Upper lobe of right lung (tissue), 1 donor: Measurements from ENCODE around the gene FEM1B. TPM values are rescaled to one million over a fixed set of nuclear protein-coding genes. Genes with fewer than 3 reads are reported as not detected.

ENCODE experiments used
- ATAC-seq: fragments of 200-7000 bp; cut with Tn5 transposase; one replicate; pipeline ENCODE4 v1.9.1; 2020; ENCODE audit warnings: mild to moderate bottlenecking, moderate library complexity
- DNase-seq: peaks from one replicate; pipeline ENCODE4 v3.0.0-alpha.2; 2020
- H3K27ac ChIP-seq: fragments of 200-600 bp; one replicate; pipeline ENCODE4 v1.8.0; 2022
- H3K27me3 ChIP-seq: fragments of 200-600 bp; one replicate; pipeline ENCODE4 v1.8.0; 2022; ENCODE audit warnings: mild to moderate bottlenecking
- H3K36me3 ChIP-seq: fragments of 200-600 bp; one replicate; pipeline ENCODE4 v1.8.0; 2022
- H3K4me1 ChIP-seq: fragments of 200-600 bp; one replicate; pipeline ENCODE4 v1.8.0; 2022
- H3K4me3 ChIP-seq: fragments of 200-600 bp; one replicate; pipeline ENCODE4 v1.8.0; 2022; ENCODE audit warnings: mild to moderate bottlenecking
- H3K9me3 ChIP-seq: fragments of 200-600 bp; one replicate; pipeline ENCODE4 v1.8.0; 2022
- intact Hi-C: fragments of 100-400 bp; cut with DNase I; formaldehyde crosslinking; loops from one replicate; pipeline ENCODE4 v1.11.0; 2022
- total RNA-seq: library from RNA; stranded (reverse); fragmentation: NEBNext Ultra II Directional; extraction: Animal tissue kit (Norgen Biotek cat#: 25700); gene quantifications from one replicate; pipeline ENCODE4 v1.2.1, GENCODE V29; 2021
- TF ChIP-seq, protein P1 (sequence below): fragments of 200-600 bp; IDR thresholded peaks from one replicate; pipeline ENCODE4 v1.8.0; 2022; ENCODE audit warnings: antibody characterized with exemption
- donor health status: DM: no; HTN: yes; CAD: no; lungs with severe emphysema.

The FEM1B gene
- total RNA-seq, 1 donor from 2014 or later: 42.3 TPM

DNA sequence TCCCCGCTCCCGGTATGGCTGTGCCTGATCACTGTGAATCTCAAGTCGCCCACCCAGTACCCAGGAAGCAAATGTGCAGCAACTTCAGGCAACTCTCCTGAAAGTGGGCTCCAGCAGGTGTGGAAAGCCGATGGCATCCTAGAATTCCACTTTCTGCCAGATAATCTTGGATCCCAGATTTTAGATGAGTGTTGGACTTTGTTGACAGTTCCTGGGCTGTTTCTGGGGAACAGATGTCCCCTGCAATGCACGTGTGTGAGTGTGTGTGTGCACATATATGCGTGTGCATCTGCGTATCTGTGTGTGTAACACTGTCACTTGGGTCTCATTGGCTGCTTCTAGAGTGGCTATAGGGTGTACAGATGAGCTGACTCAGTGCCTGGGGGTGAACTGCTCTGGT lies 59.0 kb downstream of the FEM1B start:
- Histone ChIP-seq H3K4me3 (no peak overlapping the region), H3K36me3 (no peaks in the 10 kb centered on the region), H3K27ac (no peak overlapping the region), H3K27me3 (no peaks in the 10 kb centered on the region), H3K4me1 (peaks cover 22% of the 10 kb centered on the region), H3K9me3 (no peaks in the 10 kb centered on the region)
- TF ChIP-seq, protein P1, sequence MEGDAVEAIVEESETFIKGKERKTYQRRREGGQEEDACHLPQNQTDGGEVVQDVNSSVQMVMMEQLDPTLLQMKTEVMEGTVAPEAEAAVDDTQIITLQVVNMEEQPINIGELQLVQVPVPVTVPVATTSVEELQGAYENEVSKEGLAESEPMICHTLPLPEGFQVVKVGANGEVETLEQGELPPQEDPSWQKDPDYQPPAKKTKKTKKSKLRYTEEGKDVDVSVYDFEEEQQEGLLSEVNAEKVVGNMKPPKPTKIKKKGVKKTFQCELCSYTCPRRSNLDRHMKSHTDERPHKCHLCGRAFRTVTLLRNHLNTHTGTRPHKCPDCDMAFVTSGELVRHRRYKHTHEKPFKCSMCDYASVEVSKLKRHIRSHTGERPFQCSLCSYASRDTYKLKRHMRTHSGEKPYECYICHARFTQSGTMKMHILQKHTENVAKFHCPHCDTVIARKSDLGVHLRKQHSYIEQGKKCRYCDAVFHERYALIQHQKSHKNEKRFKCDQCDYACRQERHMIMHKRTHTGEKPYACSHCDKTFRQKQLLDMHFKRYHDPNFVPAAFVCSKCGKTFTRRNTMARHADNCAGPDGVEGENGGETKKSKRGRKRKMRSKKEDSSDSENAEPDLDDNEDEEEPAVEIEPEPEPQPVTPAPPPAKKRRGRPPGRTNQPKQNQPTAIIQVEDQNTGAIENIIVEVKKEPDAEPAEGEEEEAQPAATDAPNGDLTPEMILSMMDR: no peak
- no peak for DNase-seq
- no peak for ATAC-seq
- intact Hi-C loops: no loop called here

DNA sequence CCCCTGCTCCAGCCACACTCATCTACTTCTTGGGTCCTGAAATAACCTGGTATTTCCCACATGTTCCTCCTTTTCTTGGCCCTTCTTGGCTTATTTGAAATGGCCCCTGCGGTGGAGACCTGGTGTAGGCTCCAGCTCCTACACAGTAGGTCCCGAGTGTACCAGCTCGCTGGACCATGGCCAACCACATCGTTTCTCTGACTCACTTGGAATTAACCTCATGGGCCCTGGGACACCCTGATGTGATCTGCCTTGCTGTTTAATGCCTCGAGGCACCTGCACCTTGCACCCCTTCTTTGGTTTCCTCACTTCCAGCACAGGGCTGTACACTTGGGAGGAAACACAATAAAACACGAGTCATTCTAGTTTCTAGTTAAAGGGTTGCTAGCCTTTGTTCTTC lies 60.3 kb downstream of the FEM1B start:
- Histone ChIP-seq H3K4me1 (peaks cover 33% of the 10 kb centered on the region), H3K4me3 (no peak overlapping the region), H3K27ac (no peak overlapping the region), H3K36me3 (no peaks in the 10 kb centered on the region), H3K9me3 (no peaks in the 10 kb centered on the region), H3K27me3 (no peaks in the 10 kb centered on the region)
- TF ChIP-seq, protein P1: no peak
- no peak for ATAC-seq
- DNase-seq: no peak
- intact Hi-C loops: no loop called here

DNA sequence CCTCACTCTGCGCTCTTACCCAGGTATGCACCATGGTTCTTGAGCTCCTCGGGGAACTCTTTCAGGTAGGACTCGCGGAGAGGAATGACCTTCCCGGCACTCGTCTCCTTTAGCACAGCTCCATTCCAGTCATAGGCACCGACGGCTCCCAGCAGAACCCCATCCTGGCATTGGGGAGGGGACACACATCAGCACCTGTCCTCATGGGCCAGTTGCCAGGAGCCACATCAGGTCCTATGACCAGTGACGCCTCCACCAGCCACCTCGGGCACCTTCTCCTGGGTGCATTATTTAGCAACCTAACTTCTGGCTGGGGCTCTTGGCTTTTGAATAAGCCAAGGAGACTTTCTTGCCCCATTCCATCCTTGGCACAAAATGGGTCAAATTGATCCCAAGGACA lies 61.9 kb downstream of the FEM1B start:
- Histone ChIP-seq H3K4me1 (peaks cover 22% of the 10 kb centered on the region), H3K27me3 (no peaks in the 10 kb centered on the region), H3K4me3 (no peak overlapping the region), H3K27ac (no peak overlapping the region), H3K9me3 (no peaks in the 10 kb centered on the region), H3K36me3 (no peaks in the 10 kb centered on the region)
- DNase-seq: no peak
- intact Hi-C loops: no loop called here
- TF ChIP-seq, protein P1: no peak
- ATAC-seq: no peak

DNA sequence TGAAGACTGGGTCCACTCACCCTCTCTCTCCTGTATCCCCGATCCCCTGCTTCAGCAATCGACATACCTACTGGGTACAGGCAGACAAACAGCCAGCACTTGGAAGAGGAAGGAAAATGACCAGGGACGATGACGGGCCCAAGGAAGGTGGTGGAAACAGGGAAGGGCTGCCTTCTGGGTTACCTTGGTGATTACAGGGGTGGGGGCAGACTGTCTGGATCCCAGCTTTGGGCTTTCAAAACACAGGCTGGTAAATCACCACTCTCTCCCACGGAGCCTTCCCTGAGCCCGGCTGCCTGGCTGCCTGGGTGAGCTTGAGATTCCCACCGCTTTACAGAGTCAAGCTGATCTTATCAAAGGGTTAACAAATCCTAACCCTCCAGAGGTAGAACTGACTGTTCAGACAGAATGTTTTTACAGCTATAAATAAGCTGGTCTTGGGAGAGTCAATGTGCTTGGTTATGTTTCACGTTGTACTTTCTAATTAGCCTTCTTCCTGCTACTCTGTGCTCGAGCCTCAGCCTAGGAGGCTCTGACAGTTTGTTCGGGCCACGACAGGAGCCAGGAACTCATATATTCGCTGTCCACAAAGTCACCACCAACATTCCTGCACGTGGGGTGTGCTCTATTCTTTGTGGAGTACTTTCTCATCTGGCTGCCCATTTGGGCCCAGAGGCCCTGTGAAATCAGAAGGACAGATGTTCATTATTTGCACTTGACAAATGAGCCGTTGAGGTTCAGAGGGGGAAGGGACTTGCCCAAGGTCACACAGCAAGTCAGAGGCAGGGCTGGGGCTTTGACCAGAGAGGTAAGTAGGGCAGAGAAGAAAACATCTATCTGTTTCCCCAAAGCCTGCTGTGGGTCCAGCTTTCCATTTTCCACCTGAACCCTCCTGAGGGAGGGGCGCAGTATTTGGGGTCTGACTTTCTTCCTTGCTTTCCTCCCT lies 63.5 kb downstream of the FEM1B start:
- no peaks in the 10 kb centered on the region for H3K36me3 ChIP-seq
- no peak overlapping the region for H3K4me3 ChIP-seq
- TF ChIP-seq, protein P1: no peak
- ATAC-seq (no peak), DNase-seq (no peak)
- intact Hi-C loops: no loop called here
- H3K9me3 ChIP-seq: no peaks in the 10 kb centered on the region
- H3K4me1 ChIP-seq: peaks cover 14% of the 10 kb centered on the region
- H3K27ac ChIP-seq: peak overlapping the region; percentile 37
- H3K27me3 ChIP-seq: no peaks in the 10 kb centered on the region

DNA sequence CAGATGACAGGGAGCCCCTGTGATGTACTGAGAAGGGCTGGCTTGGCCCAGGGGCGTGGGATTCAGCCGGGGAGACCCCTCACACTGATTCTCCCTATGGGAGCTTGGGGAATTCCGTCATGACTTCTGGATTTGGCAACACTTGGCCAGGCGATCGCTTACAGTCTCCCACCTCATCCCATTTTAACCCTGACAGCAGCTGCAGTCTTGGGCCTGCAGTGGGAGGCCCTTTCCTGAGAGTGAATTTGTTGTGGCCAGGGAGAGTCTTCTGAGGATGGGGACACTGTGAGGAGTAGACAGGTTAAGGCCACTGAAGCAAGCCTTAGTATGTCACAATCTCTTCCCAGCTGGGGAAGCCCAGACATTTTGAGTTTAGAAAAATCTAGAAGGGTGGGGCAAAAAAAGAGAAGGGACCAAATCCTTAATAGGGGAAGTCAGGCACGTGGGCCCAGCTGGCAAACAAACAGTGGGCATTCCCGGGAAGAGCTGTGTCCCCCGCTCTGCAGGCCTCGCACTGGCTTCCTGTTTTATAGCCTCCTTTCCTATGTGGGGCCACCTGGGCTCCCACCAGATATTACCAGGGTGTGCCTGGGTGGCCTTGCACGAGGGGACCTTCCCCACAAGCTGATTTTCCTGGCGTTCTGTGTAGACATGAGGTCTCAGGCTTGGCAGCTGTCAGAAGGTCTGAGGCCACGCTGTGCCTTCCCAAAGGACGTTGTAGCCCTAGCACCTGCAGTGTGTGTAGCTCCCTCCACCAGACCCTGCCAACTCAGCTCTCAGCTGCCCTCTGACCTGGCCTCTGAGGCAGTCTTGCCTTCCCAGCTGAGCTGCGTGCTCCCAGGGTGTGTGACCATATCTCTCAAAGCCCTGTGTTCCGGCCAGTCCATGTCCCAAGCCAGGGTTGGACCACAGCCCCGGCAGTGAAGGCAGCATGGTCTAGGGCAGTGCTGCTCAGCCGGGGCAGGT lies 64.5 kb downstream of the FEM1B start:
- TF ChIP-seq, protein P1: no peak
- intact Hi-C loops: no loop called here
- peak; percentile 37 for ATAC-seq
- no peak overlapping the region for H3K4me3 ChIP-seq
- H3K27ac ChIP-seq: peak overlapping the region; percentile 37
- no peaks in the 10 kb centered on the region for H3K9me3 ChIP-seq
- H3K4me1 ChIP-seq: peaks cover 14% of the 10 kb centered on the region
- no peaks in the 10 kb centered on the region for H3K27me3 ChIP-seq
- no peaks in the 10 kb centered on the region for H3K36me3 ChIP-seq
- no peak for DNase-seq
